ENCODE data around the gene RUSC2. TPM values are rescaled to one million over a fixed set of nuclear protein-coding genes. Genes with fewer than 3 reads are reported as not detected.
A peak's percentile ranks its signal among the peaks of the same experiment; 100 is the strongest.

Gene RUSC2
- total RNA-seq, 2 donors from 2014 or later = 1.3 to 1.9 TPM

DNA sequence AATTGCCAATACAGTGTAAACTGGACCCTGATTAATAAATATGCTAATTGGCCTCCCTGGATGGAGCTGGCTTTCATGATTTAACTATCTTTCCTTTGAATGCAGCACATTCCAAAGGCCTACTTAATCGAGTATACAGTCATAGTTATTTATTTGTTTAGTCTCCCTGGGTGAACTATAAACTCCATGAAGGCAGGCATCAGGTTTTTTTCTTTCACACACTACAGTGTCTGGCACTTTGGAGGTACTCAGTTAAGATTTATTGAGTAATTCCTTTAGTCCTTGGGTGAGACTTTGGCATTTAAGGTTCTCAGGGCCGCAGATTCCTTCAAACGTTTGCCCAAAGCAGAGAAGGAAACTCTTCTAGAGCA lies 20.5 kb downstream of the RUSC2 start:
- Mint-ChIP-seq H3K27ac (no peak overlapping the region), H3K9me3 (no peaks in the 10 kb centered on the region), H3K36me3 (ENCODE audit: low read depth) (no peaks in the 10 kb centered on the region), H3K27me3 (peaks cover 17% of the 10 kb centered on the region), H3K4me3 (no peak overlapping the region), H3K4me1 (no peaks in the 10 kb centered on the region)
- ATAC-seq (replicated peaks) = no peak

DNA sequence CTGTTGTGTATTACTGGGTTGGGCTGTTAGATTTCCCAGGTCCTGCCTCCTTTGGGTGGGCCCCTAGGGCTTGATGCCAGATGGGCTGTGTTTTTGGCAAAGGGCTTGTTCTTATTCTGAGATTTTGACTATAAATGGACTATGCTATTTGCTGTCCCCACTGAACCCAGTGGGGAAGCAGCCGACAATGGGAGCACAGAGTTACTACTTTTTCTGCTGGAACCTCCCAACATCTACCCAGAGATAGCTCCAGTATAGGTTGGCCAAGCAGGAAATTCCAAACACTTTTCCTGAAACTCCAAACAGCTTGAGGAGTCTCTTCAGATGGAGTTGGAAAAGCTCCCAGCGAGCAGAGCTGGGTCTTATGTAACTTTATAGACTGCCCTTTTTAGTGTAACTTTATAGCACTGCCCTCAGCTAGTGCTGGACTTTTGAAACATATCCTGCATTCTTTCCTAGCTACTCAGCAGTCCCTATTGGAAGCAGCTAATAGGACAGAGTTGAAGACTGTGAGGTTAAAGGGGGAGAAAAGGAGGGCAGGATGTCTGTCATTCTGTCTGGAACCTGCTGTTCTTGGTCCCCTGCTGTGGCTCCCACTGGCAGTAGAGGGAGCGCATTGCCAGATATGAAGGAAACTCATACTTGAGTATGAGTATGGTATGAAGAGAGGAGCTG lies 21.0 kb downstream of the RUSC2 start:
- Mint-ChIP-seq H3K27ac (no peak overlapping the region), H3K27me3 (peaks cover 17% of the 10 kb centered on the region), H3K9me3 (no peaks in the 10 kb centered on the region), H3K4me3 (no peak overlapping the region), H3K4me1 (no peaks in the 10 kb centered on the region), H3K36me3 (ENCODE audit: low read depth) (no peaks in the 10 kb centered on the region)
- no peak for ATAC-seq (replicated peaks)

- Mint-ChIP-seq H3K27ac (no peak overlapping the region), H3K36me3 (ENCODE audit: low read depth) (no peaks in the 10 kb centered on the region), H3K4me3 (no peak overlapping the region), H3K4me1 (no peaks in the 10 kb centered on the region), H3K27me3 (peaks cover 14% of the 10 kb centered on the region), H3K9me3 (no peaks in the 10 kb centered on the region)
- ATAC-seq (replicated peaks) = no peak
Measured at GRCh38 chr9:35511453-35511852, 21.5 kb downstream of the RUSC2 start.

DNA sequence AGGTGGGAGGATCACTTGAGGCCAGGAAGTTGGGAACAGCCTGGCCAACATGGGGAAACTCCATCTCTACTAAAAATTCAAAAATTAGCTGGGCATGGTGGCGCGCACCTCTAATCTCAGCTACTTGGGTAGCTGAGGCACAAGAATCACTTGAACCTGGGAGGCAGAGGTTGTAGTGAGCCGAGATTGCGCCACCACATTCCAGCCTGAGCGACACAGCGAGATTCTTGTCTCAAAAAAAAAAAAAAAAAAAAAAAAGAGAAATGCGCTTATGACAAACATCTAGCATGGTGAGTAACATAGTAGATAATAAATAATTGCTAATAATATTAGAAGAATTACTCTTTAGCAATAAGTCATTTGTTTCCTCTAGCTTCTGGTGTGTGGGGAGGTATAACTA lies 25.9 kb downstream of the RUSC2 start:
- no peak overlapping the region for H3K4me3 Mint-ChIP-seq
- no peaks in the 10 kb centered on the region for H3K4me1 Mint-ChIP-seq
- no peak overlapping the region for H3K27ac Mint-ChIP-seq
- H3K27me3 Mint-ChIP-seq = no peaks in the 10 kb centered on the region
- H3K36me3 Mint-ChIP-seq (ENCODE audit: low read depth) = no peaks in the 10 kb centered on the region
- no peak for ATAC-seq (replicated peaks)
- no peaks in the 10 kb centered on the region for H3K9me3 Mint-ChIP-seq

DNA sequence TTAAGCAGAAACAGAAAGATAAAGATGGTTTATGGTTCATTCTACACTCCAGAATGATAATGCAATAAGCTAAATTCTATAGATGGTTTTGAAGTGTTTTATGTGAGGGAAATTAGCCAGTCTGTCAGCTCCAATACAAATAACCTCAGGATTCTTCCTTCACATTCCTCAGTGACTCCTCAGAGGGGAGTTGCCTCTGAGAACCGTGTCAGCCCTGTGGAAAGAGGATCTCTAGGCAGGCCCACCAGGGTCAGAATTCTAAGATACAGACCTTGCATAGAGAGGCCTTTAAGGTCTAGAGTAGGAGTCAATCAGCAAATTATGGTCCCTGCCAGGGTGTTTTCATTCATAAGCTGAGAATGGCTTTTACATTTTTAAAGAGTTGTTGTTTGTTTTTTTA lies 26.6 kb downstream of the RUSC2 start:
- no peaks in the 10 kb centered on the region for H3K27me3 Mint-ChIP-seq
- H3K27ac Mint-ChIP-seq = no peak overlapping the region
- no peak overlapping the region for H3K4me3 Mint-ChIP-seq
- H3K4me1 Mint-ChIP-seq = no peaks in the 10 kb centered on the region
- H3K36me3 Mint-ChIP-seq (ENCODE audit: low read depth) = no peaks in the 10 kb centered on the region
- no peak for ATAC-seq (replicated peaks)
- no peaks in the 10 kb centered on the region for H3K9me3 Mint-ChIP-seq

DNA sequence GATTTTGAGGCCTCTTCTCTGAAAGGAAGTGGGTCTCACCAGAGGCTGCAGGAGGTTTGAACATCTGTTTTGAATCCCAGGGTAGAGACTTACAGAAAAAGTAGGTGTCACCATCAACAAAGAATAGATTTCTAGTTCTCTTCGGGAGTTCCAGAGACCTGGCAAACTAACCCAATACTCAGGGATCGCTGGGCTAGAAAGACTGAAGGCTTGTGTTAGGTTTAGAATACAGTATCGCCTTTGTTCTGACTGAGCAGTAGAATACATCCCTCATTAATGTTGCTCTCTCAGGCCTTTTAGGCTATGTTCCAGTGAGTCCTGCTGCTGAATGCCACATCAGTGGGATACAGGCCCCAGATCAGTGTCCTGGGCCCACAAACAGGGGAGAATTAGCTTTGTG lies 27.2 kb downstream of the RUSC2 start:
- Mint-ChIP-seq H3K9me3 (no peaks in the 10 kb centered on the region), H3K4me3 (no peak overlapping the region), H3K27me3 (no peaks in the 10 kb centered on the region), H3K36me3 (ENCODE audit: low read depth) (no peaks in the 10 kb centered on the region), H3K4me1 (no peaks in the 10 kb centered on the region), H3K27ac (no peak overlapping the region)
- no peak for ATAC-seq (replicated peaks)

GRCh38 chr9:35517552-35518224 lies 27.8 kb downstream of the RUSC2 start:
- ATAC-seq (replicated peaks) = no peak
- no peaks in the 10 kb centered on the region for H3K9me3 Mint-ChIP-seq
- no peaks in the 10 kb centered on the region for H3K27me3 Mint-ChIP-seq
- no peak overlapping the region for H3K4me3 Mint-ChIP-seq
- no peaks in the 10 kb centered on the region for H3K4me1 Mint-ChIP-seq
- no peaks in the 10 kb centered on the region for H3K36me3 Mint-ChIP-seq (ENCODE audit: low read depth)
- H3K27ac Mint-ChIP-seq = no peak overlapping the region

- H3K36me3 Mint-ChIP-seq (ENCODE audit: low read depth) = no peaks in the 10 kb centered on the region
- no peaks in the 10 kb centered on the region for H3K9me3 Mint-ChIP-seq
- no peak for ATAC-seq (replicated peaks)
- H3K27ac Mint-ChIP-seq = peak overlapping the region; percentile 9
- no peaks in the 10 kb centered on the region for H3K27me3 Mint-ChIP-seq
- H3K4me1 Mint-ChIP-seq = no peaks in the 10 kb centered on the region
- H3K4me3 Mint-ChIP-seq = no peak overlapping the region
Measured at GRCh38 chr9:35518225-35518821, 28.4 kb downstream of the RUSC2 start.

GRCh38 chr9:35518981-35519679 lies 29.2 kb downstream of the RUSC2 start:
- no peaks in the 10 kb centered on the region for H3K4me1 Mint-ChIP-seq
- H3K27me3 Mint-ChIP-seq = no peaks in the 10 kb centered on the region
- H3K36me3 Mint-ChIP-seq (ENCODE audit: low read depth) = no peaks in the 10 kb centered on the region
- H3K27ac Mint-ChIP-seq = peak overlapping the region; percentile 9
- no peak for ATAC-seq (replicated peaks)
- no peak overlapping the region for H3K4me3 Mint-ChIP-seq
- no peaks in the 10 kb centered on the region for H3K9me3 Mint-ChIP-seq

DNA sequence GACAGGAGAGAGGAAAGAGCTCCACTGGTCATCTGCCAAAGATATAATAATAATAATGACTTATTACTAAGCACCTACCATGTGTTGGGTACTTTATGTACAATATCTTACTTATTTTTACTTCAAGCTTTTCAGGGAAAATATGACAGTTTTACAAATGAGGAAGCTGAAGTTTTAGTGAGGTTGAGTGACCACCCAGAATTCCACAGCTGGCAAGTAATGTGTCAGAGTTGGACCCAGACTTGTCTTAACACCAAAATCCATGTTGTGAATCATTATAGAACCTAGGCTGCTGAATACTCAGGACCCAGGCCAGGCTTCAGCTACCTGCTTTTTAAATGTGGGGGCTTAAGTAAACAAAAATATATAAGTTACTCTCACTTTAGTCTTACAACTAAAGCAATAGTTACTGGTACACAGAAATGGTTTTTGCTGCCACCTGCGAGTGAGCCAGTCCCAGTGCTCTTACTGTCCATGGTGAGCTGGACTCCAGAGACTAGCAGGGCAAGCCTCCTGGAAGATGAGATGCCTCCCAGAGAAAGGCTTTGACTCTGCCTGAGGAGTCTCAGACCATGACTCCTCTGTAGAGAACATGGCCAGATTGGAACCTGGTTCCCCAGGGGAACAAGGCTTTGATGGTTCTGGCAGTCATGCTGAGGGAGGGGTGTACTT lies 29.9 kb downstream of the RUSC2 start:
- Mint-ChIP-seq H3K36me3 (ENCODE audit: low read depth) (no peaks in the 10 kb centered on the region), H3K27ac (peak overlapping the region; percentile 9), H3K4me3 (no peak overlapping the region), H3K4me1 (no peaks in the 10 kb centered on the region), H3K27me3 (no peaks in the 10 kb centered on the region), H3K9me3 (no peaks in the 10 kb centered on the region)
- ATAC-seq (replicated peaks) = no peak

DNA sequence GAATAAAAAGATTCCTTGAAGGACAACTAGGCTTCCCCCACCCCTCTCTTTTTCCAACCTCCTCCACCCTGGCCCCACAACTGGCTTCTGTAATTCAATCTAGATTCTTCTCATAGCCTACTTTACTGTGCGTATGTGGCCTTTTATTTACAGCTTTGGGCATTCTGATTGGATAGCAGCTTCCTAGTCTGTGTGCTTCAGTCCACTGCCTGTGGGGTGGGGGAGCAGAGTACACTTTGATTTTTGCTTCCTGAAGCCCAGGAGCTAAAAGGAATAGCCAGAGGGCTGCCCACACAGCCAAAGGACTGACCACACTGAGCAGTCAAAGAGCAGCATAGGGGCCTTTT lies 30.4 kb downstream of the RUSC2 start:
- Mint-ChIP-seq H3K27me3 (no peaks in the 10 kb centered on the region), H3K36me3 (ENCODE audit: low read depth) (no peaks in the 10 kb centered on the region), H3K4me1 (no peaks in the 10 kb centered on the region), H3K4me3 (no peak overlapping the region), H3K27ac (no peak overlapping the region), H3K9me3 (no peaks in the 10 kb centered on the region)
- no peak for ATAC-seq (replicated peaks)

GRCh38 chr9:35521708-35522107 lies 31.8 kb downstream of the RUSC2 start:
- no peak overlapping the region for H3K4me3 Mint-ChIP-seq
- no peak overlapping the region for H3K27ac Mint-ChIP-seq
- ATAC-seq (replicated peaks) = no peak

DNA sequence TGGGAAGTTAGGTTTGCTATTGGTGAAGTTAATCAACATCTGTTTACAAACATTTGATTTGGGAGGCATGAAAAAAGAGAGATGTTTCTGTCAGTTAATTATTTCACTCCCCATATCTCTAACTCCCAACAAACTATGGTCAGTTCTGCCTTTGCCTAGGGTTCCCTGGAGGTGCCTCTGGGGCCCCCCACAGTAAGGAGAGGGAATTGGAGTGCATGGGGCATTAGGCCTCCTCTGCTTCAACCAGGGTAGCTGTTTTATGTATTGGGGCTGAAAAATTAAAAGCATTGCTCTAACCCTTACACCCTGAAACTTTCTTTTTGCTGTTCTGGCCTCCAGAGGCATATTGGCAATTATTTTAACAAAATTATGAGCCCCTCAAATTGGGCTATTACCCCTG lies 32.3 kb downstream of the RUSC2 start:
- Mint-ChIP-seq H3K36me3 (ENCODE audit: low read depth) (no peaks in the 10 kb centered on the region), H3K4me3 (no peak overlapping the region), H3K4me1 (no peaks in the 10 kb centered on the region), H3K27me3 (no peaks in the 10 kb centered on the region), H3K9me3 (no peaks in the 10 kb centered on the region), H3K27ac (no peak overlapping the region)
- ATAC-seq (replicated peaks) = no peak

More at GRCh38 chr9:35521708-35522107, 31.8 kb downstream of the RUSC2 start:
- no peaks in the 10 kb centered on the region for H3K9me3 Mint-ChIP-seq
- no peaks in the 10 kb centered on the region for H3K4me1 Mint-ChIP-seq
- no peaks in the 10 kb centered on the region for H3K36me3 Mint-ChIP-seq (ENCODE audit: low read depth)
- H3K27me3 Mint-ChIP-seq = no peaks in the 10 kb centered on the region

GRCh38 chr9:35522700-35523099 lies 32.8 kb downstream of the RUSC2 start:
- Mint-ChIP-seq H3K36me3 (ENCODE audit: low read depth) (no peaks in the 10 kb centered on the region), H3K4me3 (no peak overlapping the region), H3K27ac (no peak overlapping the region), H3K4me1 (no peaks in the 10 kb centered on the region), H3K9me3 (no peaks in the 10 kb centered on the region), H3K27me3 (no peaks in the 10 kb centered on the region)
- no peak for ATAC-seq (replicated peaks)

All from activated T-helper 17 cell treated with anti-CD3 and anti-CD28 coated beads, Interleukin-2, amount 50 U/mL, for 72 hours (primary cell).